DND-41 (cell line): ENCODE measurements around the gene PRDM5.

Source experiments
- EZH2 ChIP-seq: IDR thresholded peaks from 3 replicates; pipeline ENCODE4 v1.6.1; 2012; ENCODE audit warnings: borderline replicate concordance, low read depth, mild to moderate bottlenecking, moderate library complexity, low read length, inconsistent platforms; ENCODE audit not compliant: severe bottlenecking
- TF ChIP-seq, protein P1 (sequence below): IDR thresholded peaks from 2 replicates; pipeline ENCODE4 v1.5.1; 2012; ENCODE audit warnings: borderline replicate concordance, low read length, moderate library complexity, mild to moderate bottlenecking; ENCODE audit not compliant: poor library complexity, severe bottlenecking; ENCODE audit errors: extremely low read depth

GRCh38 chr4:120709991-120710390 lies 212.5 kb downstream of the PRDM5 start:
- TF ChIP-seq, protein P1, sequence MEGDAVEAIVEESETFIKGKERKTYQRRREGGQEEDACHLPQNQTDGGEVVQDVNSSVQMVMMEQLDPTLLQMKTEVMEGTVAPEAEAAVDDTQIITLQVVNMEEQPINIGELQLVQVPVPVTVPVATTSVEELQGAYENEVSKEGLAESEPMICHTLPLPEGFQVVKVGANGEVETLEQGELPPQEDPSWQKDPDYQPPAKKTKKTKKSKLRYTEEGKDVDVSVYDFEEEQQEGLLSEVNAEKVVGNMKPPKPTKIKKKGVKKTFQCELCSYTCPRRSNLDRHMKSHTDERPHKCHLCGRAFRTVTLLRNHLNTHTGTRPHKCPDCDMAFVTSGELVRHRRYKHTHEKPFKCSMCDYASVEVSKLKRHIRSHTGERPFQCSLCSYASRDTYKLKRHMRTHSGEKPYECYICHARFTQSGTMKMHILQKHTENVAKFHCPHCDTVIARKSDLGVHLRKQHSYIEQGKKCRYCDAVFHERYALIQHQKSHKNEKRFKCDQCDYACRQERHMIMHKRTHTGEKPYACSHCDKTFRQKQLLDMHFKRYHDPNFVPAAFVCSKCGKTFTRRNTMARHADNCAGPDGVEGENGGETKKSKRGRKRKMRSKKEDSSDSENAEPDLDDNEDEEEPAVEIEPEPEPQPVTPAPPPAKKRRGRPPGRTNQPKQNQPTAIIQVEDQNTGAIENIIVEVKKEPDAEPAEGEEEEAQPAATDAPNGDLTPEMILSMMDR = no peak
- no peak for TF ChIP-seq EZH2
